ENCODE results near the gene PRKACB. TPM values are rescaled to one million over a fixed set of nuclear protein-coding genes. Genes with fewer than 3 reads are reported as not detected.

PRKACB gene
- total and polyA plus RNA-seq, 2 experiments from 2014 or later = 14.6 to 28.0 TPM

- no peaks in the 10 kb centered on the region for H3K4me1 ChIP-seq (ENCODE audit: insufficient read depth)
- DNase-seq (ENCODE audit: low spot score) (no peak), ATAC-seq (no peak)
- H3K9me2 ChIP-seq (ENCODE audit: insufficient read depth) = no peaks in the 10 kb centered on the region
- Mint-ChIP-seq H3K36me3 (ENCODE audit: low read depth) (no peaks in the 10 kb centered on the region), H3K27ac (no peak overlapping the region), H3K9me3 (no peaks in the 10 kb centered on the region), H3K4me3 (no peak overlapping the region), H3K27me3 (ENCODE audit: insufficient read depth, low read depth, poor library complexity) (no peaks in the 10 kb centered on the region), H3K4me1 (no peaks in the 10 kb centered on the region)
- H3K4me3 ChIP-seq = no peak overlapping the region
- no peaks in the 10 kb centered on the region for H4K20me1 ChIP-seq (replicated peaks; ENCODE audit: insufficient read depth)
- H3K36me3 ChIP-seq (ENCODE audit: insufficient read depth) = no peaks in the 10 kb centered on the region
- H3F3A ChIP-seq (replicated peaks; ENCODE audit: low read depth) = no peaks in the 10 kb centered on the region
- no peak for TF ChIP-seq EZH2phosphoT487 (IDR thresholded peaks at IDR 0.05; ENCODE audit: unreplicated experiment)
- TF ChIP-seq ZNF462 (CRISPR knock-in tag; IDR thresholded peaks at IDR 0.05) = no peak
- TF ChIP-seq CREB1 (CRISPR knock-in tag; IDR thresholded peaks at IDR 0.05; ENCODE audit: low read depth) = no peak
- no peak for TF ChIP-seq NANOG (IDR thresholded peaks at IDR 0.05; ENCODE audit: borderline replicate concordance)
- TF ChIP-seq STAT1 (IDR thresholded peaks at IDR 0.05; ENCODE audit: unreplicated experiment) = no peak
- TF ChIP-seq ZNF331 (CRISPR knock-in tag; IDR thresholded peaks at IDR 0.05; ENCODE audit: low read depth) = no peak
- no peak for TF ChIP-seq JUNB (IDR thresholded peaks at IDR 0.05; ENCODE audit: unreplicated experiment)
- TF ChIP-seq, protein P1, sequence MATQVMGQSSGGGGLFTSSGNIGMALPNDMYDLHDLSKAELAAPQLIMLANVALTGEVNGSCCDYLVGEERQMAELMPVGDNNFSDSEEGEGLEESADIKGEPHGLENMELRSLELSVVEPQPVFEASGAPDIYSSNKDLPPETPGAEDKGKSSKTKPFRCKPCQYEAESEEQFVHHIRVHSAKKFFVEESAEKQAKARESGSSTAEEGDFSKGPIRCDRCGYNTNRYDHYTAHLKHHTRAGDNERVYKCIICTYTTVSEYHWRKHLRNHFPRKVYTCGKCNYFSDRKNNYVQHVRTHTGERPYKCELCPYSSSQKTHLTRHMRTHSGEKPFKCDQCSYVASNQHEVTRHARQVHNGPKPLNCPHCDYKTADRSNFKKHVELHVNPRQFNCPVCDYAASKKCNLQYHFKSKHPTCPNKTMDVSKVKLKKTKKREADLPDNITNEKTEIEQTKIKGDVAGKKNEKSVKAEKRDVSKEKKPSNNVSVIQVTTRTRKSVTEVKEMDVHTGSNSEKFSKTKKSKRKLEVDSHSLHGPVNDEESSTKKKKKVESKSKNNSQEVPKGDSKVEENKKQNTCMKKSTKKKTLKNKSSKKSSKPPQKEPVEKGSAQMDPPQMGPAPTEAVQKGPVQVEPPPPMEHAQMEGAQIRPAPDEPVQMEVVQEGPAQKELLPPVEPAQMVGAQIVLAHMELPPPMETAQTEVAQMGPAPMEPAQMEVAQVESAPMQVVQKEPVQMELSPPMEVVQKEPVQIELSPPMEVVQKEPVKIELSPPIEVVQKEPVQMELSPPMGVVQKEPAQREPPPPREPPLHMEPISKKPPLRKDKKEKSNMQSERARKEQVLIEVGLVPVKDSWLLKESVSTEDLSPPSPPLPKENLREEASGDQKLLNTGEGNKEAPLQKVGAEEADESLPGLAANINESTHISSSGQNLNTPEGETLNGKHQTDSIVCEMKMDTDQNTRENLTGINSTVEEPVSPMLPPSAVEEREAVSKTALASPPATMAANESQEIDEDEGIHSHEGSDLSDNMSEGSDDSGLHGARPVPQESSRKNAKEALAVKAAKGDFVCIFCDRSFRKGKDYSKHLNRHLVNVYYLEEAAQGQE (IDR thresholded peaks at IDR 0.05; ENCODE audit: unreplicated experiment) = no peak
- TF ChIP-seq, protein P2, sequence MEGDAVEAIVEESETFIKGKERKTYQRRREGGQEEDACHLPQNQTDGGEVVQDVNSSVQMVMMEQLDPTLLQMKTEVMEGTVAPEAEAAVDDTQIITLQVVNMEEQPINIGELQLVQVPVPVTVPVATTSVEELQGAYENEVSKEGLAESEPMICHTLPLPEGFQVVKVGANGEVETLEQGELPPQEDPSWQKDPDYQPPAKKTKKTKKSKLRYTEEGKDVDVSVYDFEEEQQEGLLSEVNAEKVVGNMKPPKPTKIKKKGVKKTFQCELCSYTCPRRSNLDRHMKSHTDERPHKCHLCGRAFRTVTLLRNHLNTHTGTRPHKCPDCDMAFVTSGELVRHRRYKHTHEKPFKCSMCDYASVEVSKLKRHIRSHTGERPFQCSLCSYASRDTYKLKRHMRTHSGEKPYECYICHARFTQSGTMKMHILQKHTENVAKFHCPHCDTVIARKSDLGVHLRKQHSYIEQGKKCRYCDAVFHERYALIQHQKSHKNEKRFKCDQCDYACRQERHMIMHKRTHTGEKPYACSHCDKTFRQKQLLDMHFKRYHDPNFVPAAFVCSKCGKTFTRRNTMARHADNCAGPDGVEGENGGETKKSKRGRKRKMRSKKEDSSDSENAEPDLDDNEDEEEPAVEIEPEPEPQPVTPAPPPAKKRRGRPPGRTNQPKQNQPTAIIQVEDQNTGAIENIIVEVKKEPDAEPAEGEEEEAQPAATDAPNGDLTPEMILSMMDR (conservative IDR thresholded peaks at IDR 0.05; ENCODE audit: low read depth in 2 of 2) = no peak
- no peak for TF ChIP-seq ZNF114 (CRISPR knock-in tag; IDR thresholded peaks at IDR 0.05)
- TF ChIP-seq EZH2 (IDR thresholded peaks at IDR 0.05; ENCODE audit: low read depth, unreplicated experiment) = no peak
- no peak for TF ChIP-seq ETS1 (IDR thresholded peaks at IDR 0.05)
- no peak for TF ChIP-seq POLR2AphosphoS5 (IDR thresholded peaks at IDR 0.05; ENCODE audit: low read depth)
- no peak overlapping the region for H2AFZ ChIP-seq
- no peaks in the 10 kb centered on the region for H3K79me2 ChIP-seq (replicated peaks; ENCODE audit: insufficient read depth)
- H3K27me3 ChIP-seq (ENCODE audit: insufficient read depth) = no peaks in the 10 kb centered on the region
- no peak overlapping the region for H3K27ac ChIP-seq (ENCODE audit: low read depth)
- H3K4me2 ChIP-seq = no peak overlapping the region
These were observed 62.3 kb downstream of the PRKACB start for GRCh38 chr1:84206375-84206774.

Data from GM23338 (cell line).